Mammary microvascular endothelial cell (primary cell): ENCODE measurements around the gene EFL1. TPM values are rescaled to one million over a fixed set of nuclear protein-coding genes. Genes with fewer than 3 reads are reported as not detected.

ENCODE experiments used
- total RNA-seq: library from RNA; depleted of rRNA; stranded (reverse); fragments of >200 nt; gene quantifications from 2 replicates; pipeline ENCODE4 v1.2.3, GENCODE V29; 2015

Gene EFL1
- 23.5 and 25.9 TPM in 2 replicates for total RNA-seq

DNA sequence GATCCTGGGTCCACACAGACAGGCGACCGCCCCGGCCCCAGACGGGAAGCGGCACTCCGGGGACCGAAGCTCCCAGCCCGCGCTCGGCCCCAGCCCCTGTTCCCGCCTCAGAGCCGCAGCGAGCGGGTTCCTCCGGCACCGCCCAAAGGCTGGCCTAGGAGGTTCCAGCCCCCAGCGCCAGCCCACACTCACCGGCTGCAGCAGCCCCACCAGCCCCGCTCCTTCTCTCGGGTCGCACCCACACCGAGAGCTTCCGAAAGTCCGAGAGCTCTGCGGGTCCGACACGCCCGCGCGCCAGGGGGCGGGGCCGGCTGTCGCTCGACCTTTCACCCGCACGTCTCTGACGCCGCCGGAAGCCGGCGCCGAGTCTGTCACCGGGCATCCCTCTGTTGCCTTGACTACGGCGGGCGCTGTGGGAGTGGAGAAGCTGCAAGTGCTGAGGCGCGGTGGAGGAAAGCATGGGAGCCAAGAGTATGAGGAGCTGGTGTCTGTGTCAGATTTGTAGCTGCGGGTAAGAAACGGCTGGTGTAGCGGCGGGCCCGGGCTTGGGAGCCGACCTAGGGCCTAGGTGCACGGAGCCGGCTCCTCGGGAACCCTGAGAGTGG is at the start of gene EFL1, which contains the start of gene SAXO2:
EFL1 (minus strand) TSS at position 313 of the 605 bp plus-strand sequence. CDS start 956 bp downstream, outside the sequence.
SAXO2 (plus strand) TSS at position 397 of the 605 bp plus-strand sequence; CDS start at position 459, 62 bp downstream.

Other genes starting within 250 kb of the EFL1 start
- gene MEX3B, start 216.7 kb downstream of the EFL1 start, total RNA-seq = 3.0 and 3.8 TPM in 2 replicates
- gene SAXO2, start 84 bp upstream of the EFL1 start, total RNA-seq = 1.1 and 2.7 TPM in 2 replicates
- gene GOLGA6L10, start 86.7 kb upstream of the EFL1 start, total RNA-seq = 0.05 and 0.13 TPM in 2 replicates
- gene GOLGA6L9, start 167.1 kb upstream of the EFL1 start, total RNA-seq = 0.47 and 0.69 TPM in 2 replicates